HepG2 (cell line): ENCODE results near the gene ABCC1.
A peak's percentile ranks its signal among the peaks of the same experiment; 100 is the strongest.

Experiments used
- MXI1 ChIP-seq: IDR thresholded peaks from 3 replicates; pipeline ENCODE4 v1.6.1; 2012; ENCODE audit warnings: low read depth, low read length, inconsistent platforms, borderline replicate concordance
- TF ChIP-seq, protein P1 (sequence below): sonication (generic); formaldehyde crosslinking; IDR thresholded peaks from 2 replicates; pipeline ENCODE4 v1.5.0; 2020; ENCODE audit warnings: mild to moderate bottlenecking, missing genetic modification reagents, moderate library complexity

DNA sequence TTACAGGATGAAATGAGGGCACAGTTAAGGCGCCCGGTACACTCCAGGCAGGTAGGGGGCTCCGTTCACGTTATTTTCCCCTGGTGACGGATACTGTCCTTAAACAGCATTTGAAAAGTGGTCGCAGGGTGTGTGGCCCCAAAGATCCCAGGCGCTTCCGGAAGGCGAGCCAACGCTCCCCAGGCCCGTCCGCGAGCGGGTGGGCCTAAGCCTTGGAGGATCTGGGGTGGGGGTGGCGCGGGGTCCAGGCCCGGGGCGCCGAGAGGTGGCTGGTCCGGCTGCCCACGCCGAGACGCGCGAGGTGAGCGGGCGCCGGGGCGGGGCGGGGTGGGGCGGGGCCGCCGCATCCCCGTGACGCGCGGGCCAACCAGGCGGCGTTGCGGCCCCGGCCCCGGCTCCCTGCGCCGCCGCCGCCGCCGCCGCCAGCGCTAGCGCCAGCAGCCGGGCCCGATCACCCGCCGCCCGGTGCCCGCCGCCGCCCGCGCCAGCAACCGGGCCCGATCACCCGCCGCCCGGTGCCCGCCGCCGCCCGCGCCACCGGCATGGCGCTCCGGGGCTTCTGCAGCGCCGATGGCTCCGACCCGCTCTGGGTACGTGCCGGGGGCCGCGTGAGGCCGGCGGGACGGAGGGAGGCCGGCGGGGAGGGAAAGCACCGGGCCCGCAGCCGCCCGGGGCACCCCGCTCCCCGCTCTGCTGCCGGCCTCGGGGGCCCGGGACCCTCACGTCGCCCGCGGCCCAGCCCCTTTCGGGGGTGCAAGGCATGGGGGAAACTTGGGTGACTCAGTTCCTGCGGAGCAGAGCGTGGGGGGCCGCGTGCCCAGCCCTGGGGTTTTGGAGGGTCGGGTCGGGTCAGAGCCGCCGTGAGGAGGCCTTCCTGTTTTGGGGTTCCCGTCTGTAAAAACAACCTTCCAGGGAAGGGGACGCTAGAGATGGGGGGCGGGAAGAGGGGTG is at the start of gene ABCC1:
- TF ChIP-seq MXI1: 0 out of 3 replicates have a peak, but pooled peaks have one; percentile 7
- TF ChIP-seq, protein P1, sequence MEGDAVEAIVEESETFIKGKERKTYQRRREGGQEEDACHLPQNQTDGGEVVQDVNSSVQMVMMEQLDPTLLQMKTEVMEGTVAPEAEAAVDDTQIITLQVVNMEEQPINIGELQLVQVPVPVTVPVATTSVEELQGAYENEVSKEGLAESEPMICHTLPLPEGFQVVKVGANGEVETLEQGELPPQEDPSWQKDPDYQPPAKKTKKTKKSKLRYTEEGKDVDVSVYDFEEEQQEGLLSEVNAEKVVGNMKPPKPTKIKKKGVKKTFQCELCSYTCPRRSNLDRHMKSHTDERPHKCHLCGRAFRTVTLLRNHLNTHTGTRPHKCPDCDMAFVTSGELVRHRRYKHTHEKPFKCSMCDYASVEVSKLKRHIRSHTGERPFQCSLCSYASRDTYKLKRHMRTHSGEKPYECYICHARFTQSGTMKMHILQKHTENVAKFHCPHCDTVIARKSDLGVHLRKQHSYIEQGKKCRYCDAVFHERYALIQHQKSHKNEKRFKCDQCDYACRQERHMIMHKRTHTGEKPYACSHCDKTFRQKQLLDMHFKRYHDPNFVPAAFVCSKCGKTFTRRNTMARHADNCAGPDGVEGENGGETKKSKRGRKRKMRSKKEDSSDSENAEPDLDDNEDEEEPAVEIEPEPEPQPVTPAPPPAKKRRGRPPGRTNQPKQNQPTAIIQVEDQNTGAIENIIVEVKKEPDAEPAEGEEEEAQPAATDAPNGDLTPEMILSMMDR (CRISPR knock-in tag): peak; percentile 40
